ENCODE measurements around the gene EGFR.
A peak's percentile ranks its signal among the peaks of the same experiment; 100 is the strongest.

The EGFR gene

GRCh38 chr7:55075464-55076021 is 56.7 kb downstream of the EGFR start:
- Mint-ChIP-seq H3K9me3 (no peaks in the 10 kb centered on the region), H3K4me1 (peaks cover 5% of the 10 kb centered on the region), H3K27me3 (peaks cover 2% of the 10 kb centered on the region), H3K36me3 (no peaks in the 10 kb centered on the region), H3K27ac (no peak overlapping the region), H3K4me3 (no peak overlapping the region)

GRCh38 chr7:55077561-55078410 is 59.0 kb downstream of the EGFR start:
- H3K36me3 Mint-ChIP-seq, result no peaks in the 10 kb centered on the region

GRCh38 chr7:55078465-55079372 is 59.9 kb downstream of the EGFR start:
- H3K9me3 Mint-ChIP-seq, result no peaks in the 10 kb centered on the region
- peaks cover 5% of the 10 kb centered on the region for H3K4me1 Mint-ChIP-seq
- H3K4me3 Mint-ChIP-seq, result no peak overlapping the region
- H3K36me3 Mint-ChIP-seq, result no peaks in the 10 kb centered on the region
- peaks cover 2% of the 10 kb centered on the region for H3K27me3 Mint-ChIP-seq
- no peak overlapping the region for H3K27ac Mint-ChIP-seq

More at GRCh38 chr7:55077561-55078410, 59.0 kb downstream of the EGFR start:
- no peak overlapping the region for H3K27ac Mint-ChIP-seq
- peaks cover 5% of the 10 kb centered on the region for H3K4me1 Mint-ChIP-seq
- peaks cover 2% of the 10 kb centered on the region for H3K27me3 Mint-ChIP-seq
- H3K9me3 Mint-ChIP-seq, result no peaks in the 10 kb centered on the region
- no peak overlapping the region for H3K4me3 Mint-ChIP-seq

GRCh38 chr7:55080000-55080623 is 61.3 kb downstream of the EGFR start:
- Mint-ChIP-seq H3K27ac (no peak overlapping the region), H3K4me3 (no peak overlapping the region), H3K36me3 (no peaks in the 10 kb centered on the region), H3K4me1 (no peaks in the 10 kb centered on the region), H3K27me3 (peaks cover 3% of the 10 kb centered on the region), H3K9me3 (no peaks in the 10 kb centered on the region)

- Mint-ChIP-seq H3K9me3 (no peaks in the 10 kb centered on the region), H3K36me3 (no peaks in the 10 kb centered on the region), H3K27ac (no peak overlapping the region), H3K27me3 (peaks cover 3% of the 10 kb centered on the region), H3K4me1 (peaks cover 2% of the 10 kb centered on the region), H3K4me3 (no peak overlapping the region)
Observed at GRCh38 chr7:55081068-55081467, 62.3 kb downstream of the EGFR start.

GRCh38 chr7:55081472-55082227 is 62.8 kb downstream of the EGFR start:
- H3K27ac Mint-ChIP-seq, result no peak overlapping the region
- peaks cover 8% of the 10 kb centered on the region for H3K4me1 Mint-ChIP-seq
- peaks cover 3% of the 10 kb centered on the region for H3K27me3 Mint-ChIP-seq
- no peaks in the 10 kb centered on the region for H3K36me3 Mint-ChIP-seq
- H3K9me3 Mint-ChIP-seq, result no peaks in the 10 kb centered on the region
- no peak overlapping the region for H3K4me3 Mint-ChIP-seq

- Mint-ChIP-seq H3K27me3 (peaks cover 3% of the 10 kb centered on the region), H3K27ac (no peak overlapping the region), H3K9me3 (no peaks in the 10 kb centered on the region), H3K4me1 (peaks cover 12% of the 10 kb centered on the region), H3K36me3 (no peaks in the 10 kb centered on the region), H3K4me3 (no peak overlapping the region)
Observed at GRCh38 chr7:55082228-55082603, 63.4 kb downstream of the EGFR start.

- Mint-ChIP-seq H3K4me1 (peaks cover 15% of the 10 kb centered on the region), H3K36me3 (no peaks in the 10 kb centered on the region), H3K27ac (no peak overlapping the region), H3K27me3 (peaks cover 3% of the 10 kb centered on the region), H3K9me3 (no peaks in the 10 kb centered on the region), H3K4me3 (no peak overlapping the region)
Observed at GRCh38 chr7:55083206-55083605, 64.4 kb downstream of the EGFR start.

GRCh38 chr7:55084307-55084706 is 65.5 kb downstream of the EGFR start:
- Mint-ChIP-seq H3K4me3 (no peak overlapping the region), H3K27ac (no peak overlapping the region), H3K9me3 (no peaks in the 10 kb centered on the region), H3K27me3 (peaks cover 3% of the 10 kb centered on the region), H3K4me1 (peaks cover 15% of the 10 kb centered on the region), H3K36me3 (no peaks in the 10 kb centered on the region)

GRCh38 chr7:55085511-55086412 is 66.9 kb downstream of the EGFR start:
- Mint-ChIP-seq H3K4me1 (peaks cover 15% of the 10 kb centered on the region), H3K27ac (no peak overlapping the region), H3K4me3 (no peak overlapping the region), H3K36me3 (no peaks in the 10 kb centered on the region), H3K9me3 (no peaks in the 10 kb centered on the region), H3K27me3 (peaks cover 1% of the 10 kb centered on the region)

- H3K4me1 Mint-ChIP-seq, result peaks cover 15% of the 10 kb centered on the region
- no peaks in the 10 kb centered on the region for H3K36me3 Mint-ChIP-seq
- H3K4me3 Mint-ChIP-seq, result peak overlapping the region; percentile 28
- peaks cover 1% of the 10 kb centered on the region for H3K27me3 Mint-ChIP-seq
- peak overlapping the region; percentile 38 for H3K27ac Mint-ChIP-seq
- no peaks in the 10 kb centered on the region for H3K9me3 Mint-ChIP-seq
Observed at GRCh38 chr7:55086413-55087201, 67.8 kb downstream of the EGFR start.

GRCh38 chr7:55087521-55087961 is 68.7 kb downstream of the EGFR start:
- H3K4me3 Mint-ChIP-seq, result no peak overlapping the region
- no peak overlapping the region for H3K27ac Mint-ChIP-seq
- H3K4me1 Mint-ChIP-seq, result peaks cover 15% of the 10 kb centered on the region
- H3K36me3 Mint-ChIP-seq, result no peaks in the 10 kb centered on the region
- no peaks in the 10 kb centered on the region for H3K9me3 Mint-ChIP-seq
- H3K27me3 Mint-ChIP-seq, result peaks cover 1% of the 10 kb centered on the region

GRCh38 chr7:55088107-55088506 is 69.3 kb downstream of the EGFR start:
- H3K36me3 Mint-ChIP-seq, result no peaks in the 10 kb centered on the region
- no peaks in the 10 kb centered on the region for H3K9me3 Mint-ChIP-seq
- H3K27ac Mint-ChIP-seq, result no peak overlapping the region
- no peak overlapping the region for H3K4me3 Mint-ChIP-seq
- peaks cover 15% of the 10 kb centered on the region for H3K4me1 Mint-ChIP-seq
- peaks cover 1% of the 10 kb centered on the region for H3K27me3 Mint-ChIP-seq
